ENCODE measurements around the gene PRXL2A.

The PRXL2A gene

GRCh38 chr10:80437227-80437626, 28.9 kb downstream of the PRXL2A start:
- no peak for DNase-seq (ENCODE audit: extremely low spot score)
- POLR2A ChIA-PET = no interaction called here
- CTCF ChIA-PET = interaction anchor here (2.0 to 50.4 kb wide), 2 partner anchors 11 to 71 kb away, joined by 6 to 1060 read pairs; no protein-coding TSS in a partner anchor
- TF ChIP-seq CTCF (IDR thresholded peaks at IDR 0.05; ENCODE audit: control extremely low read depth, extremely low read depth, low read depth, missing control alignments) = no peak

GRCh38 chr10:80441831-80442230, 33.5 kb downstream of the PRXL2A start:
- POLR2A ChIA-PET = no interaction called here

GRCh38 chr10:80442879-80443278, 34.5 kb downstream of the PRXL2A start:
- DNase-seq (ENCODE audit: extremely low spot score) = no peak
- TF ChIP-seq CTCF (IDR thresholded peaks at IDR 0.05; ENCODE audit: control extremely low read depth, extremely low read depth, low read depth, missing control alignments) = no peak
- POLR2A ChIA-PET = no interaction called here

More at GRCh38 chr10:80441831-80442230, 33.5 kb downstream of the PRXL2A start:
- no peak for TF ChIP-seq CTCF (IDR thresholded peaks at IDR 0.05; ENCODE audit: control extremely low read depth, extremely low read depth, low read depth, missing control alignments)
- CTCF ChIA-PET = interaction anchor here (1.0 to 50.4 kb wide), 6 partner anchors 9 to 67 kb away, joined by 3 to 1060 read pairs (median 30); no protein-coding TSS in a partner anchor
- no peak for DNase-seq (ENCODE audit: extremely low spot score)

GRCh38 chr10:80443531-80443974, 35.2 kb downstream of the PRXL2A start:
- POLR2A ChIA-PET = interaction anchor here (2.1 kb wide), 1 partner anchor 62 kb away, joined by 8 read pairs; no protein-coding TSS in a partner anchor
- DNase-seq (ENCODE audit: extremely low spot score) = peak; percentile 45
- CTCF ChIA-PET = interaction anchor here (0.7 to 50.4 kb wide), 32 partner anchors 10 to 273 kb away, joined by 3 to 1060 read pairs (median 9); partner anchors contain the start of genes PRXL2A and TSPAN14
- peak; percentile 54 for TF ChIP-seq CTCF (IDR thresholded peaks at IDR 0.05; ENCODE audit: control extremely low read depth, extremely low read depth, low read depth, missing control alignments)

More at GRCh38 chr10:80442879-80443278, 34.5 kb downstream of the PRXL2A start:
- CTCF ChIA-PET = interaction anchor here (1.0 to 50.4 kb wide), 8 partner anchors 9 to 66 kb away, joined by 3 to 1060 read pairs (median 12); no protein-coding TSS in a partner anchor

- DNase-seq (ENCODE audit: extremely low spot score) = no peak
- POLR2A ChIA-PET = interaction anchor here (0.8 to 2.1 kb wide), 2 partner anchors 36 to 61 kb away, joined by 5 to 8 read pairs; partner anchors contain the start of gene PRXL2A
- TF ChIP-seq CTCF (IDR thresholded peaks at IDR 0.05; ENCODE audit: control extremely low read depth, extremely low read depth, low read depth, missing control alignments) = no peak
- CTCF ChIA-PET = interaction anchor here (0.7 to 50.4 kb wide), 38 partner anchors 9 to 480 kb away, joined by 3 to 1060 read pairs (median 8); partner anchors contain the start of genes PRXL2A, SH2D4B and TSPAN14
Observed at GRCh38 chr10:80444124-80444523, 35.8 kb downstream of the PRXL2A start.

- ChIA-PET POLR2A (interaction anchor here (0.8 to 2.1 kb wide), 2 partner anchors 37 to 60 kb away, joined by 5 to 8 read pairs; partner anchors contain the start of gene PRXL2A), CTCF (interaction anchor here (0.6 to 50.4 kb wide), 42 partner anchors 8 to 574 kb away, joined by 3 to 1060 read pairs (median 8); partner anchors contain the start of genes PRXL2A, SH2D4B and TSPAN14)
- DNase-seq (ENCODE audit: extremely low spot score) = peak; percentile 76
- TF ChIP-seq CTCF (IDR thresholded peaks at IDR 0.05; ENCODE audit: control extremely low read depth, extremely low read depth, low read depth, missing control alignments) = peak; percentile 81
Observed at GRCh38 chr10:80444646-80445319, 36.4 kb downstream of the PRXL2A start.

Data from GM10248 (cell line).